HG03045 (cell line): ENCODE data around the gene HBS1L.

ENCODE experiments used
- ATAC-seq: cut with Tn5 transposase; IDR thresholded peaks from one replicate; pipeline ENCODE4 v1.9.1; 2021; ENCODE audit warnings: mild to moderate bottlenecking, moderate library complexity; ENCODE audit not compliant: unreplicated experiment

HBS1L gene

GRCh38 chr6:135002974-135003703 is 51.5 kb downstream of the HBS1L start:
- ATAC-seq, result peak; percentile 95

GRCh38 chr6:135002229-135002844 is 52.3 kb downstream of the HBS1L start:
- ATAC-seq, result no peak

GRCh38 chr6:134999107-134999506 is 55.5 kb downstream of the HBS1L start:
- ATAC-seq, result no peak

GRCh38 chr6:134997133-134997995 is 57.3 kb downstream of the HBS1L start:
- no peak for ATAC-seq

GRCh38 chr6:134995536-134995935 is 59.1 kb downstream of the HBS1L start:
- no peak for ATAC-seq

- no peak for ATAC-seq
These were observed 60.2 kb downstream of the HBS1L start for GRCh38 chr6:134994431-134994830.

- ATAC-seq, result no peak
These were observed 62.5 kb downstream of the HBS1L start for GRCh38 chr6:134992155-134992554.

GRCh38 chr6:134990262-134990661 is 64.4 kb downstream of the HBS1L start:
- no peak for ATAC-seq

GRCh38 chr6:134984821-134985220 is 69.8 kb downstream of the HBS1L start:
- no peak for ATAC-seq

GRCh38 chr6:134983823-134984222 is 70.8 kb downstream of the HBS1L start:
- ATAC-seq, result no peak

GRCh38 chr6:134982161-134982560 is 72.5 kb downstream of the HBS1L start:
- ATAC-seq, result no peak

- no peak for ATAC-seq
These were observed 73.8 kb downstream of the HBS1L start for GRCh38 chr6:134980846-134981245.

GRCh38 chr6:134979142-134979541 is 75.5 kb downstream of the HBS1L start:
- ATAC-seq, result peak; percentile 89

- ATAC-seq, result no peak
These were observed 80.3 kb downstream of the HBS1L start for GRCh38 chr6:134974370-134974769.

GRCh38 chr6:134967711-134968110 is 86.9 kb downstream of the HBS1L start:
- no peak for ATAC-seq

- no peak for ATAC-seq
These were observed 90.0 kb downstream of the HBS1L start for GRCh38 chr6:134964451-134965203.

- ATAC-seq, result no peak
These were observed 92.2 kb downstream of the HBS1L start for GRCh38 chr6:134962421-134962820.

GRCh38 chr6:134961366-134961765 is 93.3 kb downstream of the HBS1L start:
- no peak for ATAC-seq

GRCh38 chr6:134959603-134960002 is 95.0 kb downstream of the HBS1L start:
- ATAC-seq, result no peak

GRCh38 chr6:134956676-134957075 is 97.9 kb downstream of the HBS1L start:
- no peak for ATAC-seq

- ATAC-seq, result no peak
These were observed 98.6 kb downstream of the HBS1L start for GRCh38 chr6:134956032-134956431.
